Measurements from ENCODE around the gene CD38. TPM values are rescaled to one million over a fixed set of nuclear protein-coding genes. Genes with fewer than 3 reads are reported as not detected.

Gene CD38
- polyA plus RNA-seq, 1 donor (not counting 4 experiments of a cell fraction or from before 2014, with no cell fraction given) = 0.08 TPM

- DNase-seq (ENCODE audit: low read depth, low spot score) (no peak), FAIRE-seq (peak; percentile 75)
- TF ChIP-seq CTCF (optimal IDR thresholded peaks at IDR 0.05 in 1 of 3, IDR thresholded peaks at IDR 0.05 in 1 of 3, conservative IDR thresholded peaks at IDR 0.05 in 1 of 3; ENCODE audit: extremely low read depth in 1 of 3, insufficient read depth in 2 of 3, low read length in 3 of 3) (no peak), EZH2 (IDR thresholded peaks at IDR 0.05; ENCODE audit: low read length) (no peak)
- Histone ChIP-seq H3K79me2 (ENCODE audit: control insufficient read depth, insufficient read depth, low read length) (no peaks in the 10 kb centered on the region), H3K4me1 (ENCODE audit: control insufficient read depth, extremely low read depth, insufficient read depth, low read length) (peaks cover 71% of the 10 kb centered on the region), H3K27me3 (ENCODE audit: control insufficient read depth, extremely low read depth, insufficient read depth, low read length) (no peaks in the 10 kb centered on the region), H3K36me3 (ENCODE audit: control insufficient read depth in 2 of 2, extremely low read depth in 1 of 2, insufficient read depth in 2 of 2, low read length in 2 of 2) (no peaks in the 10 kb centered on the region), H3K9me1 (ENCODE audit: control insufficient read depth, extremely low read depth, insufficient read depth, low read length) (no peaks in the 10 kb centered on the region), H4K20me1 (ENCODE audit: control insufficient read depth, extremely low read depth, insufficient read depth, low read length) (no peaks in the 10 kb centered on the region), H3K9ac (ENCODE audit: control insufficient read depth, extremely low read depth, insufficient read depth, low read length) (no peak overlapping the region), H3K9me3 (ENCODE audit: control insufficient read depth, low read depth, low read length) (no peaks in the 10 kb centered on the region), H2AFZ (ENCODE audit: control insufficient read depth, low read length) (no peak overlapping the region), H3K27ac (ENCODE audit: control insufficient read depth, insufficient read depth, low read length) (peak overlapping the region; percentile 100), H3K4me3 (ENCODE audit: control insufficient read depth in 2 of 3, extremely low read depth in 1 of 3, insufficient read depth in 2 of 3, low read depth in 1 of 3, low read length in 3 of 3) (no peak overlapping the region), H3K4me2 (ENCODE audit: control insufficient read depth, extremely low read depth, insufficient read depth, low read depth, low read length) (no peak overlapping the region)
- dilution Hi-C loops (cut with MboI; ENCODE audit: extremely low pct_ligation_motif_present, low sequenced_read_pairs) = no loop called here
Measured at GRCh38 chr4:15897577-15897976, 119.4 kb downstream of the CD38 start.

- peak overlapping the region; percentile 100 for H3K27ac ChIP-seq (ENCODE audit: control insufficient read depth, insufficient read depth, low read length)
- no peaks in the 10 kb centered on the region for H3K79me2 ChIP-seq (ENCODE audit: control insufficient read depth, insufficient read depth, low read length)
- H3K9me1 ChIP-seq (ENCODE audit: control insufficient read depth, extremely low read depth, insufficient read depth, low read length) = no peaks in the 10 kb centered on the region
- FAIRE-seq = peak; percentile 97
- no peaks in the 10 kb centered on the region for H4K20me1 ChIP-seq (ENCODE audit: control insufficient read depth, extremely low read depth, insufficient read depth, low read length)
- H3K4me3 ChIP-seq (ENCODE audit: control insufficient read depth in 2 of 3, extremely low read depth in 1 of 3, insufficient read depth in 2 of 3, low read depth in 1 of 3, low read length in 3 of 3) = no peak overlapping the region
- peaks cover under 1% of the 10 kb centered on the region for H3K9me3 ChIP-seq (ENCODE audit: control insufficient read depth, low read depth, low read length)
- dilution Hi-C loops (cut with MboI; ENCODE audit: extremely low pct_ligation_motif_present, low sequenced_read_pairs) = no loop called here
- no peaks in the 10 kb centered on the region for H3K27me3 ChIP-seq (ENCODE audit: control insufficient read depth, extremely low read depth, insufficient read depth, low read length)
- no peak for DNase-seq (ENCODE audit: low read depth, low spot score)
- H2AFZ ChIP-seq (ENCODE audit: control insufficient read depth, low read length) = no peak overlapping the region
- no peak overlapping the region for H3K4me2 ChIP-seq (ENCODE audit: control insufficient read depth, extremely low read depth, insufficient read depth, low read depth, low read length)
- H3K4me1 ChIP-seq (ENCODE audit: control insufficient read depth, extremely low read depth, insufficient read depth, low read length) = peaks cover 59% of the 10 kb centered on the region
- H3K36me3 ChIP-seq (ENCODE audit: control insufficient read depth in 2 of 2, extremely low read depth in 1 of 2, insufficient read depth in 2 of 2, low read length in 2 of 2) = no peaks in the 10 kb centered on the region
- no peak for TF ChIP-seq CTCF (optimal IDR thresholded peaks at IDR 0.05 in 1 of 3, IDR thresholded peaks at IDR 0.05 in 1 of 3, conservative IDR thresholded peaks at IDR 0.05 in 1 of 3; ENCODE audit: extremely low read depth in 1 of 3, insufficient read depth in 2 of 3, low read length in 3 of 3)
- no peak for TF ChIP-seq EZH2 (IDR thresholded peaks at IDR 0.05; ENCODE audit: low read length)
- peak overlapping the region; percentile 23 for H3K9ac ChIP-seq (ENCODE audit: control insufficient read depth, extremely low read depth, insufficient read depth, low read length)
Measured at GRCh38 chr4:15898902-15899301, 120.8 kb downstream of the CD38 start.

All from keratinocyte (primary cell).